Activated naive CD4-positive, alpha-beta T cell treated with anti-CD3 and anti-CD28 coated beads, Interleukin-2, amount 10 ng/mL, durations not matched to agents 7 days and 5 days (primary cell): Measurements from ENCODE around the gene GJD4.
A peak's percentile ranks its signal among the peaks of the same experiment; 100 is the strongest.

Experiments used
- CTCF ChIA-PET: fragments of 350-600 bp; sonication (Branson Sonifier 250); formaldehyde crosslinking; loops from one replicate; lab custom pipeline; 2021; ENCODE audit warnings: antibody characterized with exemption; lab: Charles Lee
- DNase-seq: peaks from one replicate; pipeline ENCODE4 v3.0.0-alpha.2; 2020
- H3K27ac Mint-ChIP-seq: one replicate; pipeline ENCODE4 v1.8.0; 2021; ENCODE audit warnings: mild to moderate bottlenecking, moderate library complexity, mixed read lengths
- H3K27me3 Mint-ChIP-seq: one replicate; pipeline ENCODE4 v1.8.0; 2021; ENCODE audit warnings: mild to moderate bottlenecking, mixed read lengths
- H3K36me3 Mint-ChIP-seq: one replicate; pipeline ENCODE4 v1.8.0; 2021; ENCODE audit warnings: mixed read lengths
- H3K4me1 Mint-ChIP-seq: one replicate; pipeline ENCODE4 v1.8.0; 2021; ENCODE audit warnings: mixed read lengths
- H3K4me3 Mint-ChIP-seq: one replicate; pipeline ENCODE4 v1.8.0; 2021; ENCODE audit warnings: mild to moderate bottlenecking, moderate library complexity, mixed read lengths
- H3K9me3 Mint-ChIP-seq: one replicate; pipeline ENCODE4 v1.8.0; 2021; ENCODE audit warnings: mixed read lengths

The GJD4 gene, protein sequence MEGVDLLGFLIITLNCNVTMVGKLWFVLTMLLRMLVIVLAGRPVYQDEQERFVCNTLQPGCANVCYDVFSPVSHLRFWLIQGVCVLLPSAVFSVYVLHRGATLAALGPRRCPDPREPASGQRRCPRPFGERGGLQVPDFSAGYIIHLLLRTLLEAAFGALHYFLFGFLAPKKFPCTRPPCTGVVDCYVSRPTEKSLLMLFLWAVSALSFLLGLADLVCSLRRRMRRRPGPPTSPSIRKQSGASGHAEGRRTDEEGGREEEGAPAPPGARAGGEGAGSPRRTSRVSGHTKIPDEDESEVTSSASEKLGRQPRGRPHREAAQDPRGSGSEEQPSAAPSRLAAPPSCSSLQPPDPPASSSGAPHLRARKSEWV

DNA sequence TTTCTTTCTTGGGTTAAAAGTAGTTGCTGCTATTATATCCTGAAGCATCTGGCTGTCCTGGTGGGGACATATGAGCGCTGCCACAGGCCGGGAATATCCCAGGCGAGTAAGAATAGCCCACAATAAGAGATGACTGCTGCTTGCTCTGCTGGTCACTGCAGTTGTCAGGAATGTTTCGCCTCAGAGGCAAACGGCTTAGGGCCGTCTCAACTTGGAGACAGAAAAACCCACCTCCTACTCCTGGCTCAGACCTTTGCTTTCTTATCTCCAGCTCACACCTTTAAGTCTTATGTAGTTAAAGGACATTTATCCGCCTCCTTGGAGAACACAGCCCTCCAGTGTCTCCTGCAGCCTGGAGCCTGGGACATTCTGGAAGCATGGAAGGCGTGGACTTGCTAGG lies at the start of gene GJD4:
Gene GJD4, plus strand, starts transcription at position 151 of the 400 bp plus-strand sequence. Its CDS starts 227 bp downstream, at position 378.
- Mint-ChIP-seq H3K27me3 (peaks cover 54% of the 10 kb centered on the region), H3K9me3 (no peaks in the 10 kb centered on the region), H3K36me3 (no peaks in the 10 kb centered on the region), H3K27ac (no peak within 1 kb of the TSS), H3K4me3 (no peak within 1 kb of the TSS), H3K4me1 (peaks cover 8% of the 10 kb centered on the region)
- CTCF ChIA-PET: interaction anchor here (0.5 kb wide), 1 partner anchor 486 kb away, joined by 3 read pairs; no protein-coding TSS in a partner anchor
- DNase-seq: no peak

DNA sequence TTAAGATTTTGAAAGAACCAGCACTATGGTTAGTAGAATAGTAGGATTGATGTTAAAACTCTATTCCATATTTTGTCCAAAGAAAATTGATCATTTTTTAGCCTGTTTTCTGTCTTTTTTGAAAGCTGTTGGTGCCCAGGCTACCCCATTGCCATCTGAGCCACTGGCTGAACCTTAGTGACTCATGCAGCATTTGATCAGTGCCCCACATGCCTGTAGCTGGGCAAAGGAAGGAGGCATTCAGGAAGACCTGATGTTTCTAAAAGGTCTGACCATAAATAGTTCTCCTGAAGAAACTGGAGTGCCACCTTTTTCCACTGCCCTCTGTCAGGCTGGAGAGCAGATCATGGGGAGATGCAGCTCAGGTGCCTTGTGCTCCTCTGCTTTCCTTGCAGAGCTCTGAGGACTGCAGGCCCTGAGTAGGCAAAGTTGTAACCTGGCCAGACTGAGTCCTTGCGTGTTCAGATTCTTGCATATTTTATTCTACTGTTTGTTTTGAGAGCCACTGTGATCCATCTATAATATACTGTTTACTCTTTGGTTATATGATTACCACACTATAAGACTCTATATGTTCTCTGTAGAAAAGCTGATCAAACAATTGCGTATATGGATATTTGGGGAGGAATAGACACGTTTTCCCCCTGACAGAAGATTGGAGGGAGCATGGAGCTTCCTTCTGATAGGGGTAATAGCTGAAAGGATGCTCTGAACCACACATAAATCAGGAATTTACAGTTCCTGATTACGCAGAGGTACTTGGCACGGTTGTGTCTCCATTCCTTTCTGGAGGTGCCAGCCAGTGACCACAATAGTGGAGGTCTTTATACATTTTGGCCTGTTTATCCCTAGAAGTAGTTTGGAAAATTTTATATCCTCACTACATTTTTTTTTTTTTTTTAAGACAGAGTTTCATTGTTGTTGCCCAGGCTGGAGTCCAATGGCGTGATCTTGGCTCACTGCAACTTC lies 48.9 kb upstream of the GJD4 start:
- no peak for DNase-seq
- H3K9me3 Mint-ChIP-seq: no peaks in the 10 kb centered on the region
- H3K4me3 Mint-ChIP-seq: no peak overlapping the region
- H3K4me1 Mint-ChIP-seq: no peaks in the 10 kb centered on the region
- H3K27me3 Mint-ChIP-seq: no peaks in the 10 kb centered on the region
- peak overlapping the region; percentile 43 for H3K27ac Mint-ChIP-seq
- H3K36me3 Mint-ChIP-seq: peaks cover 8% of the 10 kb centered on the region
- CTCF ChIA-PET: interaction anchor here (0.7 to 1.4 kb wide), 2 partner anchors 9 to 10 kb away, joined by 3 to 4 read pairs; no protein-coding TSS in a partner anchor

DNA sequence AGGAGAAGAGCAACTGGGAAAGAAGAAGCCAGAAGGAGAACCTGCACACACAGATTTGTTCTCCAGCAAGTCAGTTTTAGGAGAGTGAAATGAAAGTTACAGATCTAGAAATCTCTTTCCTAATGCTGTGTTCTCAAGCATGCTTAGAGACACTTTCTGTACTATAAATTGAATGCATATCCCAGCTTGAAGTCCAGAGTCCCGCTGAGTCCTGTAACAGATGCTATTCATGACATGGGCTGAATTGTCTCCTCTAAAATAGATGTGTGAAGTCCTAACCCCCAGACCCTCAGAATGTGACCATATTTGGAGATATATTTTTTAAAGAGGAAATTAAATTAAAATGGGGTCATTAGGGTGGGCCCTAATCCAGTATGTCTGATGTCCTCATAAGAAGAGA lies 46.9 kb upstream of the GJD4 start:
- Mint-ChIP-seq H3K36me3 (peaks cover 5% of the 10 kb centered on the region), H3K4me1 (peaks cover under 1% of the 10 kb centered on the region), H3K27me3 (no peaks in the 10 kb centered on the region), H3K9me3 (no peaks in the 10 kb centered on the region), H3K4me3 (no peak overlapping the region), H3K27ac (no peak overlapping the region)
- CTCF ChIA-PET: no interaction called here
- no peak for DNase-seq

DNA sequence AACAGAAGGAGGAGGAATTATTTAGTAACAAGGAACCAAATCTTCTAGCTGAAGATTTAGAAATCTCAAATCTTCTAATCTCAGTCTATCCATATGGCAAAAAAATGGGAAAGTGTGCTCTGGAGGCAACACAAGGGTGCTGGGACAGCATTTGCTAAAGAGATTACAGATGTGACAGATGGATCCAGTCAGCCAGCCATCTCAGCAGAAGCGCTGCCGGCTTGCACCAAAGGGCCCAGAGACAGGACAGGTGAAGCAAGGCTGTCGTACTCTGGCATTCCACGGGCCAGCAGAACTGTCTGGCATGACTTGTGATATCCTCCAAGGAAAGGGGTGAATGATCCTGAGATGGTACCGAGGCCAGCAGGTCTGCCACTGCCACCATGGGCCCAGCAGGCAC lies 45.7 kb upstream of the GJD4 start:
- peaks cover 4% of the 10 kb centered on the region for H3K4me1 Mint-ChIP-seq
- H3K9me3 Mint-ChIP-seq: no peaks in the 10 kb centered on the region
- CTCF ChIA-PET: no interaction called here
- no peaks in the 10 kb centered on the region for H3K27me3 Mint-ChIP-seq
- H3K36me3 Mint-ChIP-seq: peaks cover 5% of the 10 kb centered on the region
- H3K4me3 Mint-ChIP-seq: no peak overlapping the region
- no peak overlapping the region for H3K27ac Mint-ChIP-seq
- DNase-seq: no peak

DNA sequence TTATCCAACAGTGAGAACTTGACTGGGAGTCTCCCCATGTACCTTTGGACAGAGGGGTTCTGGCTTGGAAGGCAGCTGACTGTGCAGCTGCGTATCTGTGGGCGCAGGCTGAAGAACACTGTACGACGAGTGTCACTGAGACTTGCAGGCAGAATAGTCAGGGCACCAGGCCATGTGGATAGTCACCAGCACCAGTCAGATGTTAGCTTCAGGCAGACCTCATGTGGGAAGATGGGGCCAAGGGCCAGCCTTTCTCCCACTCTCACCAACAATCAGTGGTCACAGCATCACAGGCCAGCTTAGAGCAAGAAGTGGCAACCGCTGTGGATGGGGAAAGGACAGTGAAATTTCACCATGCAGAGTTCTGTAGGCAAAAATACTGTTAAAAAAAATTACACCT lies 43.4 kb upstream of the GJD4 start:
- Mint-ChIP-seq H3K36me3 (peaks cover 9% of the 10 kb centered on the region), H3K27me3 (no peaks in the 10 kb centered on the region), H3K9me3 (no peaks in the 10 kb centered on the region), H3K27ac (no peak overlapping the region), H3K4me1 (peaks cover 9% of the 10 kb centered on the region), H3K4me3 (no peak overlapping the region)
- DNase-seq: no peak
- CTCF ChIA-PET: interaction anchor here (1.6 to 2.3 kb wide), 2 partner anchors 311 to 322 kb away, joined by 4 to 6 read pairs; no protein-coding TSS in a partner anchor

DNA sequence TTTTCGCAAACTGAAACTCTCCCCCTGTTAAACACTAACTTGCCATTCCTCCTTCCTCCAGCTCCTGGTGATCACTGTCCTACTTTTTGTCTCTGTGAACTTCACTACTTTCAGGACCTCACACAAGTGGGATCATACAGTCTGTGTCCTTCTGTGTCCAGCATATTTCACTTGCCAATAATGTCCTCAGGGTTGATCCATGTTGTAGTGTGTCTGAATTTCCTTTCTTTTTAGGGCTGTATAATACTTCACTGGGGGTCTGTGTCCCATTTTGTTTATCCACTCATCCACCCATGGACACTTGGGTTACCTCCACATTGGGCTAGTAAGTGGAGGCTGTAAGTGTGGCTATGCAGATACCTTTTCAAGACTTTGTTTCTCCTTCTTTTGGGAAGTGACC lies 42.7 kb upstream of the GJD4 start:
- no peaks in the 10 kb centered on the region for H3K27me3 Mint-ChIP-seq
- DNase-seq: no peak
- peaks cover 9% of the 10 kb centered on the region for H3K4me1 Mint-ChIP-seq
- H3K36me3 Mint-ChIP-seq: peaks cover 10% of the 10 kb centered on the region
- CTCF ChIA-PET: interaction anchor here (0.6 to 2.4 kb wide), 20 partner anchors 11 to 566 kb away, joined by 3 to 11 read pairs (median 4); no protein-coding TSS in a partner anchor
- no peak overlapping the region for H3K27ac Mint-ChIP-seq
- no peak overlapping the region for H3K4me3 Mint-ChIP-seq
- H3K9me3 Mint-ChIP-seq: no peaks in the 10 kb centered on the region

DNA sequence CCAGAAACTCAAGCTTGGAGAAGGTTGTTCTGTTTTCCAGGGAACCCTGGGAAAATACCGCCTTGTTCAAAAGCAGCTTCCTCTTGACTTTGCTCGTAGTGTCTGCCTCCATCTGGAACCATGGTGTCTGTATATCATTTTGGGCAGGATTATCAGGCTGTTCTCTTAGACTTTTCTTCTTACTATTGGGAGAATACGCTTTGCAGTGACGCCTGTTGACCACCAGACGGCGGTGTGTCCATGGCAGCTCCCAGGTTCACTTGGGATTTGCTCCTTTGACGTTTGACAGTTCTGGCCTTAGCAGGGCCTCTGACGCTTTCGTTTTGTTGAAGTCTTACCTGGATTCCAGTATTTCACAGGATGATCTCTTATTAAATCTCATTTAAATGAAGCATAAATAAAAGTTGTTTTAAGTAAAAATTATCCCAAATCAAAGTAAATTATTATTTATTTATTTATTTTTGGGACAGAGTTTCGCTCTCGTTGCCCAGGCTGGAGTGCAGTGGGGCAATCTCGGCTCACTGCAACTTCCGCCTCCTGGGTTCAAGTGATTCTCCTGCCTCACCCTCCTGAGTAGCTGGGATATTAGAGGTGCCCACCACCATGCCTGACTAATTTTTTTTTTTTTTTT lies 41.8 kb upstream of the GJD4 start:
- no peaks in the 10 kb centered on the region for H3K9me3 Mint-ChIP-seq
- no peak overlapping the region for H3K27ac Mint-ChIP-seq
- no peaks in the 10 kb centered on the region for H3K27me3 Mint-ChIP-seq
- H3K4me1 Mint-ChIP-seq: peaks cover 9% of the 10 kb centered on the region
- CTCF ChIA-PET: interaction anchor here (0.7 to 2.4 kb wide), 22 partner anchors 10 to 567 kb away, joined by 3 to 11 read pairs (median 4); no protein-coding TSS in a partner anchor
- H3K4me3 Mint-ChIP-seq: no peak overlapping the region
- peak; percentile 59 for DNase-seq
- peaks cover 10% of the 10 kb centered on the region for H3K36me3 Mint-ChIP-seq

DNA sequence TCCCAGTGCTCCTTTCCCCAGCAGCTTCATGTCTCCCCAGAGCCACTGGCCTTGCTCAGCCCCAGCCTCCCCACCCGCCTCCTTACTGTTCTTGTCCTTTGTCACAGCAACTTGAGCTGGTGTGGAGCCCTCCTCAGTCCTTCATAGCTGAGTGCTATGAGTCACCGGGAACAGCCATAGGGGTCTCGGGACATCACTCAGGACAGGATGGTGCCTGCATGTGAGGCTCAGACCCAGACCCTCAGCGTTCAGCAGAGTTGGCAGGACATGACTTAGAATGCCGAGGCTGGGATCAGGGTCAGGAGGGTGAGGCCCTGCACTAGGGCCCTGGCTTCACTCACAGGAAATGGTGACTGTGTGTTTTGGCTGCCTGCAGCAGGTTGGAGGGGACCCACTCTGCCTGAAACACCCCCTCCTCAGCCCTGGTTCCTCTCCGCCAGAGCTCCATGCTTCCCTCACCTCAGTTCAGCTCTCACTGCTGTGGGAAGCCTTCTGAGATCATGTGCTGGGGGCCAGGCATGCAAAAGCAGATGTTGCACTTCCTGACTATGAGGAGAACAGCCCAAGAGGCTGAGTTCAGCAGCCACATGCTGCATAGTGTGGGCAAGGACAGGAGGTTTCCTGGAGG lies 40.7 kb upstream of the GJD4 start:
- CTCF ChIA-PET: interaction anchor here (1.1 to 2.4 kb wide), 5 partner anchors 11 to 444 kb away, joined by 3 to 11 read pairs (median 5); no protein-coding TSS in a partner anchor
- H3K4me3 Mint-ChIP-seq: no peak overlapping the region
- peak overlapping the region; percentile 45 for H3K27ac Mint-ChIP-seq
- peaks cover 9% of the 10 kb centered on the region for H3K4me1 Mint-ChIP-seq
- peaks cover 16% of the 10 kb centered on the region for H3K36me3 Mint-ChIP-seq
- DNase-seq: no peak
- no peaks in the 10 kb centered on the region for H3K27me3 Mint-ChIP-seq
- H3K9me3 Mint-ChIP-seq: no peaks in the 10 kb centered on the region

DNA sequence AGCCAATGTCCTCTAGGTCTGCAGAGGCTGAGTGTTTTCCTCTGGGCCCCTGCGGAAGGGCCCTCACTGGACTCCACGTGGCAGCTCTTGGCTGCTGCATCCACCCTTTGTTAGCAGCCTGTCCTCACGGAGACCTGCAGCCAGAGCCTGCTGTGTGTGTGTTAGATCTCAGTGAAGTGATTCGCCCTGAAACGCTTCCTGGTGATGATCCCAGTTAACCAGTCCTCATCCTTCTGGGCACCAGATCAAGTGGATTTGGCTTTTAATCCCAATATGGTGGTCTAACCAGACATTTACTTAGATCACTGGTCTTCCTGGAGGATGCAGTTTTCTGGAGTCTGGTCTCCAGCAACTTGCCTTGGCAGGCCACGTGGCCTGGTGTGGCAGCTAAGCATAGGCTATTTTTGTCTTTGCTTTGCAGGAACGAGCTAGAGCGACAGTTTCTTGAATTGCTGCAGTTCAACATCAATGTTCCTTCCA lies 39.5 kb upstream of the GJD4 start:
- H3K27ac Mint-ChIP-seq: peak overlapping the region; percentile 49

DNA sequence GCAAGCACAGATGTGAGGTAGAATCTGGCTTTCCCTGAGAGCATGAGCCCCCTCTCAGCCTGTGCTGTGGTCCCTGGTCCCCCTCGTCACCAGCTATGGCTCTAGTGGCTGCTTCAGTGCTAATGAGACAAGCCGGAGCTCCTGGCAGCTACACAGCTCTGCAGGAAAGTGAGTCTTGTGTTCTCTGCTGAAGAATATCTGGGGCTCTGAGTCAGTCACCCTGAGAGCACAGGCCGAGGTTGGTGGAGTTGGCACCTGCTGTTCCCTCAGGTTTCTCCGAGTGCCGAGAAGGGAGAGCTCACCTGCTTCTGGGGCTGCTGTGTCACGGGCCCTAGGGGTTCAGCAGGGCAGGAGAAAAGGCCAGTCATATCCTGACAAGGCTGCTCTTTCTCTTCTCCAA lies 37.2 kb upstream of the GJD4 start:
- Mint-ChIP-seq H3K36me3 (peaks cover 24% of the 10 kb centered on the region), H3K4me1 (peaks cover 9% of the 10 kb centered on the region), H3K4me3 (no peak overlapping the region), H3K27ac (no peak overlapping the region), H3K27me3 (no peaks in the 10 kb centered on the region), H3K9me3 (no peaks in the 10 kb centered on the region)
- CTCF ChIA-PET: no interaction called here
- no peak for DNase-seq

More for the DNA sequence above, 39.5 kb upstream of the GJD4 start:
- Mint-ChIP-seq H3K4me1 (peaks cover 9% of the 10 kb centered on the region), H3K9me3 (no peaks in the 10 kb centered on the region), H3K27me3 (no peaks in the 10 kb centered on the region), H3K36me3 (peaks cover 21% of the 10 kb centered on the region), H3K4me3 (no peak overlapping the region)
- no peak for DNase-seq
- CTCF ChIA-PET: interaction anchor here (0.6 to 1.0 kb wide), 2 partner anchors 9 to 10 kb away, joined by 3 to 4 read pairs; no protein-coding TSS in a partner anchor

DNA sequence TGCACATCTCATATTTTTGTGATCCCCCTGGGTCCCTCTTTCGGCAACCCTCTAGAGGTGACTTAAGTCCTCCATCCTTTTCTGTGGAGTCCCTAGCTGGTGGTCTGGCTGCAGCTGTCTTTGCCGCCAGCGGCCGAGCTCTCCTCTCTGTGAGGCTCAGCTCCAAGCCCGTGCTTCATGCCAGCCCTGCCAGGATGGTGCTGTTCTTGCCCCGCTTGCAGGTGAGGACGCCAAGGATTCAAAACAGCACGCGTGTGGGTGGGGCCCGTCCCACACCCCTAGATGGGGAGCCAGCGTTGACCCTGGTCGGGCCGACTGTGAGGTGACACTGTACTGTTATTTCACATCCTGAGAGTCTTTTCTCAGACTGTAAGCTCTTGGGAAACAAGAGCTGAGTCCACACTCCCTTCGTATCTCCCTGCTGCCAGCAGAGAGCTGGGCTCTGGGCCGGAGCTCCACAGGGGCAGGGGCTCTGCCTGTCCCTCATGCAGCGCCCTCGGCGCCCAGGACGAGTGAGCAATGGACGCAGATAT lies 36.6 kb upstream of the GJD4 start:
- Mint-ChIP-seq H3K4me1 (peaks cover 7% of the 10 kb centered on the region), H3K36me3 (peaks cover 27% of the 10 kb centered on the region), H3K9me3 (no peaks in the 10 kb centered on the region), H3K4me3 (no peak overlapping the region), H3K27me3 (no peaks in the 10 kb centered on the region), H3K27ac (no peak overlapping the region)
- CTCF ChIA-PET: no interaction called here
- no peak for DNase-seq

DNA sequence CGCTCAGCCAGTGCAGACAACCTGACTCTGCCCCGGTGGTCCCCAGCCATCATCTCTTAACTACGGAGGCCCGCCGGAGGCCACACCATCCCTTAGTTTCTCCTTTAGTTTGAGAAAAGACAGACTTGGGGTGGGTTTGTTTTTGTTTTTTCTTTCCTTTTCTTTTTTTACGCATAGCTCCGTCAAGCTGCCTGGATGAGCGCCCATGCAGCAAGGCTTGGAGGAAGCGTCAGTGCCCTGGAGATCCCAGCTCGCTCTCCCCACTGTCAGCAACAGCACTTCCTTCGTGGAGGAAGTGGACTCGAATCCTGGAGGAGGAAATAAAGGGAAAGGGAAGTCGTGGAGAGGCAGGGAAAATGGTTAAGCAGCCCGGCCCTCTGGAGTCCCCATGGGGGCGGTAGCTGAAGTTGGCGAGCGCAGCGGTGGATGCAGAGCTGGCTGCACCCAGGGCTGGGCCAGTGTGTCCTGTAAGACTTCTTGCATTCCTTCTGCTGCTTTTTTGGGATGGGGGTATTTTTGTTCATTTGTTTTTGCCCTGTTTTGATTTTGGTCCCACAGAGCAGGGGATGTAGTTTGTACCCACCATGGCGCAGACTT lies 35.9 kb upstream of the GJD4 start:
- Mint-ChIP-seq H3K9me3 (no peaks in the 10 kb centered on the region), H3K4me1 (peaks cover 6% of the 10 kb centered on the region), H3K4me3 (no peak overlapping the region), H3K27me3 (no peaks in the 10 kb centered on the region), H3K27ac (no peak overlapping the region), H3K36me3 (peaks cover 32% of the 10 kb centered on the region)
- CTCF ChIA-PET: interaction anchor here (0.7 kb wide), 1 partner anchor 19 kb away, joined by 3 read pairs; no protein-coding TSS in a partner anchor
- DNase-seq: no peak
